ENCODE data around the gene MAPRE2. TPM values are rescaled to one million over a fixed set of nuclear protein-coding genes. Genes with fewer than 3 reads are reported as not detected.

The MAPRE2 gene
- total RNA-seq, 1 donor from 2014 or later, result 17.8 TPM

GRCh38 chr18:35180455-35180854 is 139.2 kb downstream of the MAPRE2 start:
- DNase-seq (ENCODE audit: low spot score), result no peak

- DNase-seq (ENCODE audit: low spot score), result no peak
These were observed 140.9 kb downstream of the MAPRE2 start for GRCh38 chr18:35182151-35182550.

DNA sequence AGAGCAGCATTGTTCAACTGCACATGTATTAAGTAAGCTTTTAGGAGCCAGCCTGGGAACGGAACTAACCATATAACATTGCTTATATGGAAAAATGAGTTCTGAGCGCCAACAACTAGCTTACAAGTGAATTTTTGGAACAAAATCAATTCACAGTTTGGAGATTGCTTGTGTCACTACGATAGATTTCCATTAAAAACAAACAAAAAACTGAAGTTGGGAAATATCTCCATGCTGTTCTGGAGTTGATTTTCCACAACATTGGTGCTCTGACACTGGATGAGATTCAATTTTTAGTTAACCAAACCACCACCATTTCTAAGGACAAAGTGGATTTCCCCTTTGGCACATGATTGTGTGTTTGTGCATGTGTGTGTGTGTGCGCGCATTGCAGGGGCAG is 142.7 kb downstream of the MAPRE2 start:
- DNase-seq (ENCODE audit: low spot score), result no peak

DNA sequence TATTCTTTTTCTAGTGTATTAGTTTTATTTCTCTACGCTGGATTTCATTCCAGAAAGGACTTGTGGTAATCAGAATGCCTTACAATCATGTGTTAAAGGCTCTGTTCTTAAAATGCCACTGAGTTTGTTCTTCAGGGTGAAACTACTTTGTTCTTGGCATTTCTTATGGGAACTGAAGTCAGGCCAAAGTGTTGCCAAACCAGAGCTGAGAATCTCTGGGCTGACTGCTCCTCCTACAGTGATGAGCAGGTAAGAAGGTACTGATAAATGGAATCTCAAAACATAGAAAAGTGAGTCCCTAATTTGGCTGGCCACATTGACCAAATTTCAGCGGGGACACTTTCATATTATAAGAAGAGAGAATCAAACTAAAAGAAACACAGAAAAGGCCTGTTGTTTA is 144.6 kb downstream of the MAPRE2 start:
- no peak for DNase-seq (ENCODE audit: low spot score)

DNA sequence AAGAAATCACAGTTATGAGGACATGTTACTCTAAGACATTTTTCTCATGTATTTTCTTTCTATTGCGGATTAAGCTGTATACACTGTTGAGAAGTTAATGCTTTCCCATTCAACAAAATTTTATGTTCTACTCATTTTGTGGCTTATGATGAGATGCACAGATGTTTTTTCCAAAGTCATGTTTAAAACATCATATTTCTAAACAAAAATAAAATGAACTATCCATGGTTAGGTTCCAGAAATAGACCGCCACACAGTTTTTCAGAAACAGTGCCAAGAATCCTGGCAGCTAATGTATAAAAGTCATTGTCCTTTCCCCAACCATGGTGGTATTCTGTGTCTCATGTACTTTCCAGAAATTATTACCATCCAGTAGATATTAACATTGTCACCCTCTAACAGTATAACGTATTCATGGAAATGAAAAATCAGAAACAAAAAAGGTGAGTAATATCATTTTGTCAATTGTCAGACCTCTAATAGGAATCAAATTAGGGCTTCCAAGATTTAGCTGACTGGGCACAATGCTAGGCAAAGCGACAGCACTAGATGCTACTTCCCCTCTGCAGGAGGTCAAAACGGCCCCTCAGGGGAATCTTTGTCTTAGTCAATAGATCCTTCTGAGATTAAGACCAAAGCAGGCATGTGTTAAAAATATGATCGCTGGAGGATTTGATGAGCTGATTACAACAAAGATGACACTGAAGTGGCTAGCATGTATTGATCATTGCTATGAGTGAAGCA is 145.2 kb downstream of the MAPRE2 start:
- no peak for DNase-seq (ENCODE audit: low spot score)

DNA sequence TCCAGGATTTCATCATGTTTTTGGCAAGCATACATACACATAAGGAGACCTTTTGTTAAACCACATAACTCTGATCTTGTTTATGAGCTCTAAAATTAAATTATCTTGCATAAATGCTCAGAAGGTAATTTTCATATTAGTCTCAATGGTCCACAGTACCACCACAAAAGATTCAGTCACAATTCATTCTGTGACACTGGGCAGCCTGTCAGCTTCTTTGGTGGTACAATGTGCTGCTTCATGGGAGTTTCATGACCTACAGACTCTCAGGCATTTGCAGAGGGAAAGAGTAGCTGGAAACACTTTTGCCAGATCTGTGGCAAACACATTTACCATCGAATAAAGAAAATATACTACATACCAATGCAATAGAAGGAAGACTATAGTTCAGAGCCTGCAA is 148.3 kb downstream of the MAPRE2 start:
- DNase-seq (ENCODE audit: low spot score), result no peak

GRCh38 chr18:35190948-35191697 is 149.9 kb downstream of the MAPRE2 start:
- DNase-seq (ENCODE audit: low spot score), result no peak

GRCh38 chr18:35191698-35192025 is 150.4 kb downstream of the MAPRE2 start:
- DNase-seq (ENCODE audit: low spot score), result no peak

GRCh38 chr18:35192415-35192814 is 151.2 kb downstream of the MAPRE2 start:
- no peak for DNase-seq (ENCODE audit: low spot score)

Other genes with a start within 250 kb of the MAPRE2 start
- 38.6 TPM for gene ZNF397, start 199.6 kb downstream of the MAPRE2 start, total RNA-seq
- 23.5 TPM for gene ZSCAN30, start 248.8 kb downstream of the MAPRE2 start, total RNA-seq

All from ureter (tissue), 1 donor.